ENCODE measurements around the gene TNS2.

Gene TNS2

DNA sequence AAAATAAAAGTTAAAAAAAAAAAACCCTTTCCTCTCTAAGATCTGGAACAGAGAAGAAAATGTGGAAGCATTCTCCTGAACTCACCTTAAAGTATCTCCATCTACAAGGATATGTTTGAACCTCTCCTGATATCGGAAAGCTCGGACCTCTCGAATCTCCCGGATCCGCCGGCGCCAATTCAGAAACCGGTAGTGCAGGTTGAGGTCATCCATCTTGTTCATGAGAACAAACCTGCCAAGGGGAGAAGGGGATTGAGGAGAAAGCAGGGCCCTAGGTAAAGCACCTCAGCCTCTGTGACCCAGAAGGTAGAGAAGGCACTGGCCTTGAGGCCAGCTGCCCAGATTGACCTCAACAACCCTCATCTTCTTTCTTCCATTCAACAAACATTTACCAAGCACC, 27.2 kb downstream of the TNS2 start:
- no peak overlapping the region for H3K4me3 ChIP-seq (ENCODE audit: low read depth, low read length)
- in situ Hi-C loops (cut with HindIII; ENCODE audit: low sequenced_read_pairs) = loop anchor here (5.0 to 10.0 kb wide), 2 partner anchors 55 to 118 kb away; no protein-coding TSS in a partner anchor
- no peak for DNase-seq (ENCODE audit: low read depth)
- TF ChIP-seq, protein P1, sequence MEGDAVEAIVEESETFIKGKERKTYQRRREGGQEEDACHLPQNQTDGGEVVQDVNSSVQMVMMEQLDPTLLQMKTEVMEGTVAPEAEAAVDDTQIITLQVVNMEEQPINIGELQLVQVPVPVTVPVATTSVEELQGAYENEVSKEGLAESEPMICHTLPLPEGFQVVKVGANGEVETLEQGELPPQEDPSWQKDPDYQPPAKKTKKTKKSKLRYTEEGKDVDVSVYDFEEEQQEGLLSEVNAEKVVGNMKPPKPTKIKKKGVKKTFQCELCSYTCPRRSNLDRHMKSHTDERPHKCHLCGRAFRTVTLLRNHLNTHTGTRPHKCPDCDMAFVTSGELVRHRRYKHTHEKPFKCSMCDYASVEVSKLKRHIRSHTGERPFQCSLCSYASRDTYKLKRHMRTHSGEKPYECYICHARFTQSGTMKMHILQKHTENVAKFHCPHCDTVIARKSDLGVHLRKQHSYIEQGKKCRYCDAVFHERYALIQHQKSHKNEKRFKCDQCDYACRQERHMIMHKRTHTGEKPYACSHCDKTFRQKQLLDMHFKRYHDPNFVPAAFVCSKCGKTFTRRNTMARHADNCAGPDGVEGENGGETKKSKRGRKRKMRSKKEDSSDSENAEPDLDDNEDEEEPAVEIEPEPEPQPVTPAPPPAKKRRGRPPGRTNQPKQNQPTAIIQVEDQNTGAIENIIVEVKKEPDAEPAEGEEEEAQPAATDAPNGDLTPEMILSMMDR (IDR thresholded peaks at IDR 0.05; ENCODE audit: low read depth, low read length, missing control alignments) = no peak

- TF ChIP-seq, protein P1 (IDR thresholded peaks at IDR 0.05; ENCODE audit: low read depth, low read length, missing control alignments) = no peak
- no peak for DNase-seq (ENCODE audit: low read depth)
- in situ Hi-C loops (cut with HindIII; ENCODE audit: low sequenced_read_pairs) = loop anchor here (5.0 to 10.0 kb wide), 2 partner anchors 54 to 116 kb away; no protein-coding TSS in a partner anchor
- peak overlapping the region; percentile 62 for H3K4me3 ChIP-seq (ENCODE audit: low read depth, low read length)
Measured at GRCh38 chr12:53078425-53079225, 28.8 kb downstream of the TNS2 start.

- H3K4me3 ChIP-seq (ENCODE audit: low read depth, low read length) = peak within 1 kb of the TSS; percentile 62
- in situ Hi-C loops (cut with HindIII; ENCODE audit: low sequenced_read_pairs) = loop anchor here (5.0 to 10.0 kb wide), 2 partner anchors 53 to 115 kb away; no protein-coding TSS in a partner anchor
- TF ChIP-seq, protein P1 (IDR thresholded peaks at IDR 0.05; ENCODE audit: low read depth, low read length, missing control alignments) = no peak
- peak; percentile 85 for DNase-seq (ENCODE audit: low read depth)
Measured at GRCh38 chr12:53079226-53080117, 29.6 kb downstream of the TNS2 start, which contains the start of gene SPRYD3. TSS of gene SPRYD3 (minus strand) at chr12:53079390. CDS start at chr12:53079333, 57 bp downstream.

DNA sequence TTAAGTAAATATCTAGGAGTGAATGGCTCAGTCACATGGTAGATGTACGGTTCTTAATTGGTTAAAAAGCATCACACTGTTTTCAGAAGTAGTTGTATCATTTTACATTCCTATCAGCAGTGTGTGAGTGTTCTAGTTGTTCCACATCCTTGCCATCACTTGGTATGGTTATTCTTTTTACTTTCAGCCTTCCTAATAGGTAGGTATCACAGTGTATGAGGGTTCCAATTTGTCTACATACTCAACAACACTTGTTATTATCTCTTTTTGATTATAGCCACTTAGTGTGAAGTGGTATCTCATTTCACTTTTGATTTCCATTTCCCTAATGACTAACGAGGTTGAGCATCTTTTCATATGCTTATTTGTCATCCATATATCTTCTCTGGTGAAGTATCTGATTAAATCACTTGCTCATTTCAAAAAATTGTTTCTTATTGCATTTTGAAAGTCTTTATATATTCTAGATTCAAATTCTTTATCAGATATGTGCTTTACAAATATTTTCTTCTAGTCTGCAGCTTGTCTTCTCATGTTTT, 32.8 kb downstream of the TNS2 start:
- TF ChIP-seq, protein P1 (IDR thresholded peaks at IDR 0.05; ENCODE audit: low read depth, low read length, missing control alignments) = no peak
- H3K4me3 ChIP-seq (ENCODE audit: low read depth, low read length) = no peak overlapping the region
- in situ Hi-C loops (cut with HindIII; ENCODE audit: low sequenced_read_pairs) = no loop called here
- no peak for DNase-seq (ENCODE audit: low read depth)

DNA sequence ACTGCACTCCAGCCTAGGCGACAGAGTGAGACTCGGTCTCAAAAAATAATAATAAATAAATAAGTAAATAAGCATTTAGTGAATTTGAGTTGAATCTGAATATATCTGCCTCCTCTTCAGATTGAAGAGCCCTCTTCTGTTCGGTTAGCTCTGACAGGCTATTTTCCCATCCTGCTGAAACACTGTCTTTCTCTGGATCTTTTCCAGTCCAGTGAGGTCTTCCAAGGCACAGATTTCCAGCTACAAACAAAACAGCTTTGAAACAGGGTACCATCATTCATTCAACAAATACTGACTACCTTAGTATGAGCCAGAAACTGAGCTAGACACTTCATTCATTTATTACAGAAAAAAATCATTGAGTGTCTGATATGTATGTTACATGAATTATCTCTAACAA, 36.5 kb downstream of the TNS2 start:
- H3K4me3 ChIP-seq (ENCODE audit: low read depth, low read length) = no peak overlapping the region
- in situ Hi-C loops (cut with HindIII; ENCODE audit: low sequenced_read_pairs) = loop anchor here (5.0 kb wide), 1 partner anchor 201 kb away; no protein-coding TSS in a partner anchor
- TF ChIP-seq, protein P1 (IDR thresholded peaks at IDR 0.05; ENCODE audit: low read depth, low read length, missing control alignments) = no peak
- DNase-seq (ENCODE audit: low read depth) = no peak

- TF ChIP-seq, protein P1 (IDR thresholded peaks at IDR 0.05; ENCODE audit: low read depth, low read length, missing control alignments) = no peak
- in situ Hi-C loops (cut with HindIII; ENCODE audit: low sequenced_read_pairs) = no loop called here
- H3K4me3 ChIP-seq (ENCODE audit: low read depth, low read length) = no peak overlapping the region
- DNase-seq (ENCODE audit: low read depth) = no peak
Measured at GRCh38 chr12:53090105-53090504, 40.2 kb downstream of the TNS2 start.

Data from astrocyte of the cerebellum (primary cell).